GM12878 (cell line): ENCODE data around the gene COX10. TPM values are rescaled to one million over a fixed set of nuclear protein-coding genes. Genes with fewer than 3 reads are reported as not detected.

Experiments
- ATAC-seq: fragments of 200-7000 bp; cut with Tn5 transposase; 3 replicates; pipeline ENCODE4 v1.9.1; 2020; ENCODE audit warnings: mild to moderate bottlenecking, moderate library complexity
- BruUV-seq: library from RNA; stranded (reverse); fragments of 400-500 nt; replicated peaks from 2 replicates; lab custom pipeline; 2021; lab: Mats Ljungman, UMichigan
- CTCF ChIA-PET: fragments of 300-600 bp; sonication (Branson Sonifier 250); formaldehyde crosslinking; extraction: SDS; loops from one replicate; lab custom pipeline; 2021; ENCODE audit warnings: inconsistent platforms; lab: Yijun Ruan, JAX
- POLR2A ChIA-PET: fragments of 350-600 bp; formaldehyde crosslinking; extraction: SDS; loops from one replicate; lab custom pipeline; 2021; ENCODE audit warnings: inconsistent platforms; lab: Charles Lee
- RAD21 ChIA-PET: fragments of 300-600 bp; sonication (Branson Sonifier 250); formaldehyde crosslinking; loops from one replicate; lab custom pipeline; 2023; ENCODE audit warnings: antibody characterized with exemption; ENCODE audit not compliant: unreplicated experiment; lab: Charles Lee
- SMC1A ChIA-PET: fragments of 300-600 bp; sonication (Branson Sonifier 250); formaldehyde crosslinking; loops from one replicate; lab custom pipeline; 2023; ENCODE audit not compliant: unreplicated experiment, uncharacterized antibody; lab: Charles Lee
- DNase-seq: peaks from one replicate; pipeline ENCODE4 v3.0.0-alpha.2; 2011; ENCODE audit warnings: low read depth, low spot score
- FAIRE-seq: peaks from 3 replicates; lab custom pipeline; 2011; peaks lifted over from hg19 to GRCh38; lab: Jason Lieb, UNC
- H2AFZ ChIP-seq: 2 replicates; pipeline ENCODE4 v1.6.0; 2011; ENCODE audit warnings: low read depth, low read length, control low read depth; ENCODE audit not compliant: control insufficient read depth
- H3K27ac ChIP-seq: 2 replicates; pipeline ENCODE4 v1.5.1; 2011; ENCODE audit warnings: control low read depth; ENCODE audit not compliant: control insufficient read depth, insufficient read depth
- H3K27me3 ChIP-seq, 2 experiments: replicated peaks in 1 of 2; 2 replicates each; pipeline versions ENCODE4 v1.6.0 to v1.6.1; 2011; ENCODE audit warnings: low read length in 1 of 2; ENCODE audit not compliant: control insufficient read depth in 2 of 2, insufficient read depth in 2 of 2
- H3K36me3 ChIP-seq, 2 experiments: 2 replicates each; pipeline ENCODE4 v1.5.1; 2011; ENCODE audit warnings: low read length in 1 of 2; ENCODE audit not compliant: control insufficient read depth in 2 of 2, insufficient read depth in 2 of 2
- H3K4me1 ChIP-seq: 2 replicates; pipeline ENCODE4 v1.6.1; 2011; ENCODE audit warnings: mild to moderate bottlenecking, low read length, moderate library complexity, mixed read lengths; ENCODE audit not compliant: control insufficient read depth, insufficient read depth
- H3K4me2 ChIP-seq: 2 replicates; pipeline ENCODE4 v1.6.0; 2011; ENCODE audit warnings: control low read depth; ENCODE audit not compliant: control insufficient read depth, insufficient read depth
- H3K4me3 ChIP-seq: fragments of 200-600 bp; sonication (generic); 2 replicates; pipeline ENCODE4 v1.5.1; 2016
- H3K79me2 ChIP-seq: 2 replicates; pipeline ENCODE4 v1.6.0; 2011; ENCODE audit warnings: low read length; ENCODE audit not compliant: control insufficient read depth, insufficient read depth
- H3K9ac ChIP-seq: 2 replicates; pipeline ENCODE4 v1.8.0; 2011; ENCODE audit warnings: low read length, control low read depth, mixed read lengths; ENCODE audit not compliant: control insufficient read depth, insufficient read depth
- H3K9me3 ChIP-seq: replicated peaks from 3 replicates; pipeline ENCODE4 v1.5.1; 2011; ENCODE audit warnings: mild to moderate bottlenecking, low read length; ENCODE audit not compliant: control insufficient read depth, insufficient read depth
- H4K20me1 ChIP-seq: 2 replicates; pipeline ENCODE4 v1.6.0; 2011; ENCODE audit not compliant: control insufficient read depth, insufficient read depth
- TCF7 ChIP-seq: IDR thresholded peaks from 2 replicates; pipeline ENCODE4 v1.6.1; 2014; ENCODE audit warnings: antibody characterized with exemption, borderline replicate concordance
- ZNF384 ChIP-seq: IDR thresholded peaks from 2 replicates; pipeline ENCODE4 v1.6.1; 2012; ENCODE audit warnings: low read depth, mild to moderate bottlenecking, low read length, improper control_type of control experiment, borderline replicate concordance
- ZSCAN29 ChIP-seq: fragments of 450-650 bp; IDR thresholded peaks from 2 replicates; pipeline ENCODE4 v1.6.1; 2017; ENCODE audit warnings: mild to moderate bottlenecking, moderate library complexity
- ZZZ3 ChIP-seq: IDR thresholded peaks from 2 replicates; pipeline ENCODE4 v1.6.1; 2011; ENCODE audit warnings: low read depth; ENCODE audit not compliant: control insufficient read depth, insufficient read length
- WGBS: methylation state at CpG from one replicate; pipeline ENCODE4 v1.1.6; 2016; ENCODE audit warnings: low lambda C conversion rate; ENCODE audit not compliant: insufficient replicate concordance, insufficient coverage; ENCODE audit errors: missing lambda C conversion rate; 5-methylcytosine and 5-hydroxymethylcytosine counted together
- in situ Hi-C: fragments of 300-500 bp; cut with MboI; formaldehyde crosslinking; loops from 9 replicates; pipeline ENCODE4 v1.14.3; 2018; ENCODE audit warnings: mixed read lengths
- intact Hi-C: fragments of 100-400 bp; cut with micrococcal nuclease; formaldehyde crosslinking; loops from one replicate; pipeline ENCODE4 v1.14.2; 2022; ENCODE audit not compliant: unreplicated experiment
- polyA plus RNA-seq, 11 experiments: library from polyadenylated mRNA; depleted of rRNA in 4 of 11; unstranded in 6 of 11; stranded (reverse) in 5 of 11; fragments of >200 nt; fragmentation: Nextera tagmentation in 4 of 11; fragmentation: Illumina TruSeq in 1 of 11; extraction: Ambion mirVana in 4 of 11; extraction: Trizol in 1 of 11; gene quantifications; 1 replicate in 1 of 11; 2 replicates in 10 of 11; pipeline versions ENCODE4 v1.2.1 to v1.2.3, GENCODE V29; 2011 to 2016; ENCODE audit warnings: inconsistent platforms in 2 of 11, missing spikeins in 2 of 11, low read depth in 1 of 11
- total RNA-seq, 4 experiments: library from RNA; depleted of rRNA in 3 of 4; stranded (reverse); fragments of >200 nt in 3 of 4; fragmentation: Illumina TruSeq in 1 of 4; extraction: Trizol in 1 of 4; gene quantifications; 2 replicates each; pipeline versions ENCODE4 v1.2.1 to v1.2.3, GENCODE V29; 2013 to 2021
- TF ChIP-seq, protein P1 (sequence below): IDR thresholded peaks from 2 replicates; pipeline ENCODE4 v1.6.1; 2012; ENCODE audit warnings: low read depth, low read length, improper control_type of control experiment
- TF ChIP-seq, protein P2 (sequence below): fragments of 450-650 bp; IDR thresholded peaks from 2 replicates; pipeline ENCODE4 v1.6.1; 2018; ENCODE audit warnings: borderline replicate concordance, mild to moderate bottlenecking; ENCODE audit not compliant: partially characterized antibody

The COX10 gene
- total and polyA plus RNA-seq, 10 of the 15 experiments (the other 5 are each of a cell fraction or from before 2014, with no cell fraction given): 9.6 to 29.4 (median 21.3) TPM

DNA sequence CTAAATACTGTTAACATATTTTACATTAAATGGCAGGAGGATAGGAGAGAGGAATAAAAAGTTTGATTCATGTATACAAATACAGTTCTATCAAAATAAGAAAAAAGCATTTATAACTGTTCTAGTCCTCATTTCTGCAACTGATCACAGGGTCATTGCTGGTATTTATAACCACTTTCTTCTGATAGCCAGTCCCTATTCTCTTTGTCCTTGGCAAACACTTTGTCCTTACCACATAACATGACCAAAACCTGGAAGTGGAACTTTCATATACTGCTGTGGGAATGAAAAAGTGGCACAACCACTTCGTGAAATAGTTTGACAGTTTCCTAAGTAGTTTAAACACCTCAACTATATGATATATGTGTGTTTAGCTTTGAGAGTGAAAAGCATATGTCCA, 84.1 kb downstream of the COX10 start:
- 95% methylated on average over 1 of the region's 1 CpG for WGBS
- TF ChIP-seq ZNF384 (no peak), ZZZ3 (no peak), ZSCAN29 (no peak), TCF7 (no peak)
- TF ChIP-seq, protein P1, sequence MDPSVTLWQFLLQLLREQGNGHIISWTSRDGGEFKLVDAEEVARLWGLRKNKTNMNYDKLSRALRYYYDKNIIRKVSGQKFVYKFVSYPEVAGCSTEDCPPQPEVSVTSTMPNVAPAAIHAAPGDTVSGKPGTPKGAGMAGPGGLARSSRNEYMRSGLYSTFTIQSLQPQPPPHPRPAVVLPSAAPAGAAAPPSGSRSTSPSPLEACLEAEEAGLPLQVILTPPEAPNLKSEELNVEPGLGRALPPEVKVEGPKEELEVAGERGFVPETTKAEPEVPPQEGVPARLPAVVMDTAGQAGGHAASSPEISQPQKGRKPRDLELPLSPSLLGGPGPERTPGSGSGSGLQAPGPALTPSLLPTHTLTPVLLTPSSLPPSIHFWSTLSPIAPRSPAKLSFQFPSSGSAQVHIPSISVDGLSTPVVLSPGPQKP: no peak
- TF ChIP-seq, protein P2, sequence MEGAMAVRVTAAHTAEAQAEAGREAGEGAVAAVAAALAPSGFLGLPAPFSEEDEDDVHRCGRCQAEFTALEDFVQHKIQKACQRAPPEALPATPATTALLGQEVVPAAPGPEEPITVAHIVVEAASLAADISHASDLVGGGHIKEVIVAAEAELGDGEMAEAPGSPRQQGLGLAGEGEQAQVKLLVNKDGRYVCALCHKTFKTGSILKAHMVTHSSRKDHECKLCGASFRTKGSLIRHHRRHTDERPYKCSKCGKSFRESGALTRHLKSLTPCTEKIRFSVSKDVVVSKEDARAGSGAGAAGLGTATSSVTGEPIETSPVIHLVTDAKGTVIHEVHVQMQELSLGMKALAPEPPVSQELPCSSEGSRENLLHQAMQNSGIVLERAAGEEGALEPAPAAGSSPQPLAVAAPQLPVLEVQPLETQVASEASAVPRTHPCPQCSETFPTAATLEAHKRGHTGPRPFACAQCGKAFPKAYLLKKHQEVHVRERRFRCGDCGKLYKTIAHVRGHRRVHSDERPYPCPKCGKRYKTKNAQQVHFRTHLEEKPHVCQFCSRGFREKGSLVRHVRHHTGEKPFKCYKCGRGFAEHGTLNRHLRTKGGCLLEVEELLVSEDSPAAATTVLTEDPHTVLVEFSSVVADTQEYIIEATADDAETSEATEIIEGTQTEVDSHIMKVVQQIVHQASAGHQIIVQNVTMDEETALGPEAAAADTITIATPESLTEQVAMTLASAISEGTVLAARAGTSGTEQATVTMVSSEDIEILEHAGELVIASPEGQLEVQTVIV: no peak
- TF ChIP-seq, all 136 proteins: peak for 0
- intact Hi-C loops: no loop called here

More for the DNA sequence above, 84.1 kb downstream of the COX10 start:
- no peaks in the 10 kb centered on the region for H3K27me3 ChIP-seq
- H3K4me3 ChIP-seq: no peak overlapping the region
- no peaks in the 10 kb centered on the region; the same call in 2 of the 3 replicates for H3K9me3 ChIP-seq
- ChIA-PET SMC1A (no interaction called here), CTCF (no interaction called here), POLR2A (no interaction called here), RAD21 (no interaction called here)
- no peak overlapping the region for H3K4me2 ChIP-seq
- H3K4me1 ChIP-seq: no peaks in the 10 kb centered on the region
- H2AFZ ChIP-seq: no peak overlapping the region
- no peaks in the 10 kb centered on the region; a peak in 1 of 4 replicates for H3K36me3 ChIP-seq
- BruUV-seq: no TSS peak
- FAIRE-seq (no peak), DNase-seq (no peak), ATAC-seq (no peak)
- no peak overlapping the region for H3K9ac ChIP-seq
- H4K20me1 ChIP-seq: no peaks in the 10 kb centered on the region
- no peaks in the 10 kb centered on the region; the same call in 1 of the 2 replicates for H3K79me2 ChIP-seq
- in situ Hi-C loops: no loop called here
- no peak overlapping the region for H3K27ac ChIP-seq
